ENCODE results near the gene PTGFR.

GRCh38 chr1:78447086-78447485 is 43.7 kb upstream of the PTGFR start:
- TF ChIP-seq CTCF (IDR thresholded peaks at IDR 0.05; ENCODE audit: low read depth, low read length) (no peak), POLR2A (IDR thresholded peaks at IDR 0.05; ENCODE audit: extremely low read depth, insufficient read length) (no peak), MYC (IDR thresholded peaks at IDR 0.05; ENCODE audit: low read depth, low read length) (no peak)

All from NB4 (cell line).